Fibroblast of lung (primary cell): Measurements from ENCODE around the gene WSCD2.

Experiments
- EZH2 ChIP-seq: IDR thresholded peaks from 2 replicates; pipeline ENCODE4 v1.5.1; 2012; ENCODE audit warnings: low read length, control low read depth, mild to moderate bottlenecking; ENCODE audit errors: missing control alignments
- TF ChIP-seq, protein P1 (sequence below), 2 donors: IDR thresholded peaks in 1 of 2; conservative IDR thresholded peaks in 1 of 2; 1 replicate in 1 of 2; 2 replicates in 1 of 2; pipeline ENCODE4 v1.5.1; 2011 to 2012; ENCODE audit warnings: low read length in 2 of 2, control low read depth in 1 of 2, inconsistent platforms in 1 of 2, low read depth in 1 of 2, mild to moderate bottlenecking in 1 of 2

DNA sequence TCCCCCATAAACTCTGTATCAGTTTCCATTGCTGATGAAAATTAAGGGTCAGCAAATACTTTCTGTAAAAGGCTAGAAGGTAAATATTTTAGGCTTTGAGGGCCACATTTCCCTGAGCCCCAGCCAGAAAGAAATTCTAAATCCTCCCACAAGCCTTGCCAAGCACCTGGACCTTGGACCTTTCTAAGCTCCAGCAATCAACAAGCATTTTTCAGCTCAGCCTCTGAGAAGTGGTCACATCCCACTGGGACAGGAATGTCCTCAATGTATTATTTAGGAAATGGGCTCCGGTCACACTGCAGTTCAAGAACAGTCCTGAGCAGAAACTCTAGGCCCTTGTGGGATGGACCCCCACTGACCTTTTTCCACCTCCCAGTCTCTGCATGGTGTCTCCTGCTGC, 55.9 kb downstream of the WSCD2 start:
- TF ChIP-seq EZH2 = no peak
- TF ChIP-seq, protein P1, sequence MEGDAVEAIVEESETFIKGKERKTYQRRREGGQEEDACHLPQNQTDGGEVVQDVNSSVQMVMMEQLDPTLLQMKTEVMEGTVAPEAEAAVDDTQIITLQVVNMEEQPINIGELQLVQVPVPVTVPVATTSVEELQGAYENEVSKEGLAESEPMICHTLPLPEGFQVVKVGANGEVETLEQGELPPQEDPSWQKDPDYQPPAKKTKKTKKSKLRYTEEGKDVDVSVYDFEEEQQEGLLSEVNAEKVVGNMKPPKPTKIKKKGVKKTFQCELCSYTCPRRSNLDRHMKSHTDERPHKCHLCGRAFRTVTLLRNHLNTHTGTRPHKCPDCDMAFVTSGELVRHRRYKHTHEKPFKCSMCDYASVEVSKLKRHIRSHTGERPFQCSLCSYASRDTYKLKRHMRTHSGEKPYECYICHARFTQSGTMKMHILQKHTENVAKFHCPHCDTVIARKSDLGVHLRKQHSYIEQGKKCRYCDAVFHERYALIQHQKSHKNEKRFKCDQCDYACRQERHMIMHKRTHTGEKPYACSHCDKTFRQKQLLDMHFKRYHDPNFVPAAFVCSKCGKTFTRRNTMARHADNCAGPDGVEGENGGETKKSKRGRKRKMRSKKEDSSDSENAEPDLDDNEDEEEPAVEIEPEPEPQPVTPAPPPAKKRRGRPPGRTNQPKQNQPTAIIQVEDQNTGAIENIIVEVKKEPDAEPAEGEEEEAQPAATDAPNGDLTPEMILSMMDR (conservative IDR thresholded peaks at IDR 0.05 in 1 of 2, IDR thresholded peaks at IDR 0.05 in 1 of 2; ENCODE audit: low read depth in 1 of 2, low read length in 2 of 2) = no peak
